Stimulated activated CD4-positive, alpha-beta T cell treated with anti-CD3 and anti-CD28 coated beads, Interleukin-12 subunit alpha, Interleukin-12 subunit beta, amount 100 ng/mL, for 24 hours (primary cell): ENCODE results near the gene DNAJB11.
"Not testable (repeated sequence)": the region's sequence is repeated elsewhere in the genome, so short reads cannot be mapped to it uniquely, and the experiment has no call there.

Source experiments
- DNase-seq, 2 experiments: peaks; one replicate each; pipeline ENCODE4 v3.0.0-alpha.2; 2020; ENCODE audit warnings: low read depth in 2 of 2

Gene DNAJB11

DNA sequence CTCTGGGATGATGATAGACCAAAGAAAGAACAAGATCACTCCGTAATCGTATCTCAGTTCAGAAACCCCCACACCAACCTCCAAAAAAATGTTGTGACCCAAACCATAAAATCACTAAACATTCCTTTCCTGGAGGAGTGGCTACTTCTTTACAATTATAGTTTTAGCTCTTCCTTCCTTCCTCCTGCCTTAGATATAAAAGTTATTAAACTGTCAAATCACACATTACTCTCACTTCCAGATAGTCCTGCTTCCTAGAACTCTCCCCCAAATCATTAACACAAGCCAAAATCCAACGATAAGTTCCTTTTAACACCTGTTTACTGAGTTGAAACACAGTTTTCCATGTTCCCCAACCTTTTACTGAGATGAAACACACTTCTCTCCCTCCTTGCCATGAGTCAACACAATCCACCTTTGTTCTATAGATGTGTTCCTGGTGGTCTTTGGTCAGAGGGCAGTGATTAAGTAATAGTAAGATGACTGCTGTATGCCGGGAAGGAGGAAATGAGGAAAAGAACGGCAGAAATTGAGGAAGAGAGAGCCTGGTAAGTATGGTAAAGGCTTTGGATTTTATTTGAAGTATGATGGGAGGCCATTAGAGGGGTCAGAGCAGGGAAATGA is 18.0 kb upstream of the DNAJB11 start:
- DNase-seq = no peak

DNA sequence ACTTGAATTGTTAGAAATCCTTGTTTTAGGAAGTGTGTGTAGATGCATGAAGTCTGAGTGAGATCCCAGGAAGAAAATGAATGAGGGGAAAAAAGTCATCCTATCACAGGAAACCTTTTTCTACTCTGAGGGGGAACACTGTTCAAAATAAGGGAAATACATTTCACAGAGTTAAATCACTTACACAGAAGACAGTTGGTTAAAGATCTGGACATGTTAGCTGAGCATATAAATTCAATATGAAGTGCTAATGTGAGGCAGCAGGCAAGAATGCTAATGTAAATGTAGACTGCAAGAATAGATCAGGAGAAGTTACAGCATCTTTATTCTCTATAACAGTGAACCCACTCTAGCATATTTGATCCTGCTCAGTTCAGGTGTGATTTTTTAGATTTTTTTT is 5.9 kb upstream of the DNAJB11 start:
- no peak for DNase-seq

DNA sequence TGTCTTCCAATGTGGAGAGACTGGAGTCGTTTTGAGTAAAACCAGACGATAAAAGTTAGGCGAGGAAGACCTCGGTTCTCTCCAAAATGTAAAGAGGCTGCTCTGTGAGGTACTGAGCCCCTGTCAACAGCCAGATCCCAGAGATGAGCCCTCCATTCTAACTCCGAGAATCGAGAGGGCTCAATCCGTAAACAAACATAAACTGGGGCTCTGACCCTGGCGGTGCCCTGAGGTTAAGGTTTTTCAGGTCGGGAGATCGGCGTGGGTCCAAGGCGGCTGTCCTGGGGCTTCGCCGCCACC is 3.8 kb upstream of the DNAJB11 start:
- no peak for DNase-seq

DNA sequence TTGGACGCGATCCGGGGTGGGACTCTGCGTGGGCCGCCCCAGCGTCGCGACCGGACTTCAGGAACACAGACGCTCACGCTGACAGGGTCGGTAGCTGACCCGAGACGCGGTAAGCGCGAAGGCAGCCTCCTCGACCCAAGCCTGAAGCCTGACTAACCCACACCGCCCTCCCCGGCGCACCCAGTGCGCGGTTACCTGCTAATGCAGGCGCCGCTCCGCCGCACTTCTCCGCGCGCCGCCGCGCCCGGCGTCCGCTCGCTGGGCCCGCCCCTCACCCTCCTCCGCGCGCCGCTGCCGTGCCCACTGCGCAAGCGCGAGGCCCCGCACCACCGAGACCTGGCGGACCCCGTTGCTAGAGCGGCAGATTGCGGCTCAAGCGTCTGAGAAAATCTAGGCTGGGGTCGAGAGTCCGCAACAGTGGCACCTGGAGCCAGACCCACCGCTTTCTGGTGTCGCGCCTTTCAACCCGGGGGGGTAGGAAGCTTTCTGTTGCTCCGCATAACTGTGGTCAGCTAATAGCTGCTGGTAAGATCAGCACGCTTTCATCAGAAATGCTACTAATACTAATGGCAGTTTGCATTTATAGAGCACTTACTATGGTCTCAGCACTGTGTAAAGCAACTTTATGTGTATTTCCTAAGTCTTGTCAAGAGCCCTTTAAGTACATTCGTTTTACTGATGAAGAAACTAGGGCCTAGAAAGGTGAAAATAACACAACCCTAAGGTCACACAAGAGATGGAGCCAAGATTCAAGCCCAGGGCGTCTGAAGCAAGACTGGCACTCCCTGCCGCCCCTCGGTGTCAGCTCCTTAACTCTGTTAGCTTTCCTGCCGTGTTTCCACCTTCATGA is 3.2 kb upstream of the DNAJB11 start, which contains the start of gene TBCCD1:
TSS of gene TBCCD1 (minus strand) at position 268 of the 850 bp plus-strand sequence. CDS start 3,010 bp downstream, outside the sequence.
- DNase-seq = peak; percentile 86 to 92

DNA sequence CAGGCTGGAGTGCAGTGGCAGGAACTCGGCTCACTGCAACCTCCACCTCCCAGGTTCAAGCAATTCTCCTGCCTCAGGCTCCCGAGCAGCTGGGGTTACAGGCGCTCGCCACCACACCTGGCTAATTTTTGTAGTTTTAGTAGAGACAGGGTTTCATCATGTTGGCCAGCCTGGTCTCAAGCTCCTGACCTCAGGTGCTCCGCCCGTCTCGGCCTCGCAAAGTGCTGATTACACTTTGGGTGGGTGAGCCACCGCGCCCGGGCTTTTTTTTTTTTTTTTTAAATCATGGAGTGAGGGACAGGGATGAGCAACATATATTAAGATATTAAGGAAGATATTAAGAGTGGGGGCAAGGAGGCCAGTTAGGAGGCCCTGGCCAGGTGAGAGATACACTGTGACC is 1.2 kb upstream of the DNAJB11 start:
- not testable (repeated sequence) for DNase-seq

DNA sequence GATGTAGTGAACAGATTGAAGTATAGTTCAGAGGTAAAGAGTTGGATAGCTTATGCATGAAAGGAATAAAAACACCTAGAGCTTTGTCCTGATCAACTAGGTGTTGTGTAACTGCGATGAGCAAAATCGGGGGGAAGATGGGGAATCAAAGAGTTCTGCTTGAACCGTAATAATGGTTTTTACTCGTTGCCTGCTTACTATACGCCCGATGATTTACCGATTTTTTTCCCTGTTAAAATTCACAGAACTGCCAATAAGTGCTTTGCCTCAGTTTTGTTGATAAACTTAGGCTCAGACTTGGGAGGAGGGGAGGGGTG is 783 bp upstream of the DNAJB11 start:
- DNase-seq = no peak

DNA sequence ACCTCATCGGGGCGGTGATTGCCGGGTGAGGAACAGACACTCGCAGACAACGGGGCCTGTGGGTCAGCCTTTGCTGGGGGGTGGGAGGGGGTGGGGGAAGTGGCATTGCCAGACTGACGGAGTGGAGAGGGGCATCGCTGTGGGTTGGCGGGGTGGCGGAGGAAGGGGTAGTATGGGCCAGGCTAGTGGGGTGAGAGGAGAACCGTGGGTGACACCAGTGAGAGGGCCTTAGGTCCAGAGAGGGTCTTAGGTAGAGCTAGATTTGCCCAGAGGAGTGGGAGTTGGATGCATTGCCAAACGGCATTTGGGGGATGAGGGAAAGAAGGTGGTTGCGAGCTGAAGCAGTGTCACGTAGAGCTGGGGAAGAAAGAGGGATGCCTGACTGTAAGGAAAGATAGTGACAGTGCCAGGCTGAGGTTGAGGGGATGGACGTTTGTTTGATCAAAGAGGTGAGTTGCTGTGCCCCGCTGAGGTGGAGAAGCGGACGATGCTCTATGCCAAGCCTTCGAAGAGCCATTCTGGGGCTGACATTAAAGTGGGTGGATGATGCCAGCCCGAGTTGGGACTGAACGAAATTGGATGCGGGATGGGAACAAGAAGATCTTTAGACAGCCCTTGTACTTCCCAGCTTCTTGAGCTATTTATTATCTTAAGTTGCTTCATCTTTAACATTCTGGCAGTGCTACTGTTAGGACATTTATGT is 572 bp downstream of the DNAJB11 start:
- no peak for DNase-seq

DNA sequence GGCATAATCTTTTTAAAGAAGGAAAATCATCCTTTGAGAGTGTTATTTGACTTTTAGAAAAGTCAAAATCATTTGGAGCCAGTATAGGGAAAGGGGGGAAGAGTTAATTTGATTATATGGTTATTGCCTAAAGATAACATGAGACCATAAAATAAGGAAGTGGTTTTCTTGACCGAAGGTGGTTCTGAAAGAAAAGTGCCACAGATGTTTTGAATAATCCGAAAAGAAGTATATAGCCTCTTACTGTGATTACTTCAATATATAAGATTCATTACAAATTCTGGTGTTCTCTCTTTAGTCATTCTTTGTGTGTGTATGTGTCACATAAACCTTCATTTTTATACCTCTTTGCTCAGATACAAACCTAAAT is 1.1 kb downstream of the DNAJB11 start:
- no peak for DNase-seq

DNA sequence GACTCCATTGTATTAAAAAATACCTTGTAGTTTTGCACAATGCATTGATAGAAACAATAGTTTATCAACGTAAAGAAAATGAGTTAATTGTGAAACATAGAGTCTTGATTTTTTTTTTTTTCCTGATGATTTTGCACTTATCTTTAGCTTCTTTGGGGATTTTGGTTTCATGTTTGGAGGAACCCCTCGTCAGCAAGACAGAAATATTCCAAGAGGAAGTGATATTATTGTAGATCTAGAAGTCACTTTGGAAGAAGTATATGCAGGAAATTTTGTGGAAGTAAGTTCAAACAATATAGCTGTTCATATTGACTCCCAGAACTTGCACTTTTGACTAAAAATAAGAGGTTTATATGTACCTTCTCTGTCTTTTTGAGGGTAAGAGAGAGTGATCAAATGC is 7.0 kb downstream of the DNAJB11 start:
- no peak for DNase-seq

DNA sequence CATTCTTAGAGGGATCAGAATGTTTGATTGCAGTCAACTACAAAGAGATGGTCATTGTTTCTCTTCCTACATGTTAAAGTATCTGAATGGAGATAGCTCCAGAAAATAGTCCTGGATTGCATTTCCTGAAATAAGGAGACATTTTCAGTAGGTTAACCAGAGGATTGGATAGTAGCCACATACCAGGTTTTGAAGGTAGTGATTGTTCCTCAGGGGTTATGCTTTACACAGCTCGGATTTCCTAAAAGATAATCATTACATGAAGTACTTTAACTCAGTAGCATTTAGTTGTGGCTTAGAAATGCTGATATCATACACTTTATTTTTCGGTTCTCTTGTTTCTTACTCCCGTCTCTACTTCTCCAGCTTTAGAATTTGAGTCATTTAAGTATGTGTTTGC is 10.3 kb downstream of the DNAJB11 start:
- DNase-seq = no peak

DNA sequence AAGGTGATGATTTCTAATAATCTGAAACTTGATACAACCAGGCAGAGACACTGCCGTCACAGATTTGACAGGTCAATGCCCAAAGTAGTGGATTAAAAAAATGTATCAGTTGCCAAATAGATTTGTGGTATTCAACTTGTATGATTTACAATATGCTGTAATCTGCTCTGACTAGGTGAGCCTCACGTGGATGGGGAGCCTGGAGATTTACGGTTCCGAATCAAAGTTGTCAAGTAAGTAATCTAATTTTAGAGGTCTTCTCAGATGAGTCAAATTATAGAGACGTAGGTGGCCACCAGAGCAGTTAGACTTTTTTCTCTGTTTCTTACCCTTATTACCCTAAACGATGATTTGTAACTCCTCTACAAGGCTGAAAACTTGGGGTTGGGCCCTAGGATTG is 12.0 kb downstream of the DNAJB11 start:
- no peak for DNase-seq

DNA sequence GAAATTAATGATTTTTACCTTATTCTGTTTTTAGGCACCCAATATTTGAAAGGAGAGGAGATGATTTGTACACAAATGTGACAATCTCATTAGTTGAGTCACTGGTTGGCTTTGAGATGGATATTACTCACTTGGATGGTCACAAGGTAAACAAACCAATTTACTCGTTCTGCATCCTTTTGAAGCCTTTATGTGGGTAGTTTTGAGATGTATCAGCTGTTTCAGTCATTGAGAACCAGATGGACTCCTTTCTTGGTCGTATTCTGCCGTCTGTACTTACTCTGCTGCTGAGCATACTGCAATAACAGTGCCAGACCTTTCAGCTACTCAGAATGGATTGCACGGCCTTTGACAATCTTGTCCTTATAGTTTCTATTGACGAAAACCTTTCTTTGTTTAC is 13.3 kb downstream of the DNAJB11 start:
- no peak for DNase-seq

DNA sequence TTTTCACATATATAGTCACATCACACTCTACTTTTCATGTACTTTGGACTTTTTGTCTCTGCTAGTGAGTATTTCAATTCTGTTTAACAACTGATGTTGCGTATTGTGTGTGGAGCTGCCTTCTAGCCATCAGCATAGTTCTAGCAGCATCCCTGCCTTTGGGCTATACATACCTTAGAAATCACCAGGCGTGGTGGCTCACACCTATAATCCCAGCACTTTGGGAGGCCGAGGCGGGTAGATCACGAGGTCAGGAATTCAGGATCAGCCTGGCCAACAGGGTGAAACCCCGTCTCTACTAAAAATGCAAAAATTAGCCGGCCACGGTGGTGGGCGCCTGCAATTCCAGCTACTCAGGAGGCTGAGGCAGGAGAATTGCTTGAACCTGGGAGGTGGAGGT is 15.7 kb downstream of the DNAJB11 start:
- DNase-seq = not testable (repeated sequence)

DNA sequence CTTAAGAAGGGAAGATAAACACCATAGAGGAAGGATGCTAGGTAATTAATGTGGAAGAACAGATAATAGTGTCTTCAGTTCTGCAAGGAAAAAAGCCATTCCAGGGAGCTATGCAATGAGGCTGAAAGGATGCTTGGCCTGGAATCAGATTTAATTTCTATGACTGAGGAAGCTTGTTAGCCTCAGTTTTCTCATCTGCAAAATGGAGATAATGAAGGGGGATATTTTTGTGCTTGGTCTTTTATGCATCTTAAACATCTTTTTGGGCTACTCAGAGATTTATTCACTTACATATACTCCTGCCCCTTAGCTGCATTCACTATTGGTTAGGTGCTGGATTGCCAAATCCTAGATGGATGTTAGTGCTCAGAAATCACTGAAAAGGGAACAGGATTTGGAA is 16.7 kb downstream of the DNAJB11 start:
- DNase-seq = no peak

DNA sequence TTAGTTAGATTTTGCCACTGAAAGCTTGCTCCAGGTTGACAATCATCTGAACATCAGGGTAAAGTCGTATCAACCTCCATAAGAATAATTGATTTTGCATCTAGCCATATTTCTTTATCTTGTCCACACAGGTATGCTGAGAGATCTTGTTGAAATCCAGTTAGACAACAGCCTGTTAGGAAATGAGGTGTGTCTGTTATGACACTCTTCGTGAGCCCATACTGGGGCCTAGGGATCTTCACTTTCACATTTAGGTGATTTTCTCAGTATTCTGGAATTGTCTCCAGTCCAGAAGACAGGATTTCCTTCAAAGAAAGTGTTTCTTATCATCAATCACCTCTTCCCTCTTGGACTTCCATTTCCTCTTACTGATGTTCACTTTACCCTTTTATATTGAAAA is 18.1 kb downstream of the DNAJB11 start:
- DNase-seq = no peak

DNA sequence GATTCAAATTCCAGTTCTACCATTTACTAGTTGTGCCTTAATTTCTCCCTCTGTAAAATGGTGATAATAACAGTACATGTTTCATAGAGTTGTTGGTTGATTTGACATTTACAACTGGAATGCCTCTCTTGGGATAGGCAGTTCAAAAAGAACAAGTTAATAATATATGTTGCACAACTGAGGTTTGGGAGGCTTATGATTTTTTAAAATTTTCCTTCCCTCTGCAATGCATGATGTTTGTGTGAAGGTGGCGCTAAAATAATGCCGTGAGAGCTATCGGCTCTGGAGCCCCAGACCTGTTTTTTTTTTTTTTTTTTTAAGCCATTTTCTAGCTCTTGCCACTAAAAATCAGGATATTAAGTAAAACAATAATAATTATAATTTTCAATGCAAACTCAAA is 18.6 kb downstream of the DNAJB11 start:
- DNase-seq = no peak

DNA sequence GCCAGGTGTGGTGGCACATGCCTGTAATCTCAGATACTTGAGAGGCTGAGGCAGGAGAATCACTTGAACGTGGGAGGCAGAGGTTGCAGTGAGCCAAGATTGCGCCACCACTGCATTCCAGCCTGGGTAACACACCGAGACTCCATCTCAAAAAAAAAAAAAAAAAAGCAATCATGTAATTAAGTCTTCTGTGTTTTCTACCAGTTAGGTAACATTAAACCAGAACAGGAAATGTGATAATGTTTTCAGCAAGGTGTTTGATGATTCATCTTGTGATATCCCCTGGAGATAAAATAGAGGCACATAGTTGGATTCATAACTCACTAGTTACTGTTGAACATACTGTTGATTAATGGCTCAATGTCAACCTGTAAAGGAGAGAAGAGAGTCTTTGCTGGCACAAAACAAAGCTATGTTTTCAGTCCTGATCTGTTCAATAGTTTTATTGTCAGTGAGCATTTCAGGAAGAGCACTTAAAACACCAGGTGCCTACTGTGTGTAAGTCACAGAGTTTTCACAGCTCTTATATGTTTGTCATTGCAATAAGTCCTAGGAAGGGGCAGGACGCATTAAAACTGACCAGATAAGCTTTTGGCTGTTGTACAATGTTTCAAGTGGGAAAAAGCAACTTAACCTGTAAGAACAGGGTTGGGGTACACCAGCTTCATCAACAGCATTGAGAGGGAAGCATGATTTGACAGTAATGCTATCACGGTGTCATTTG is 19.5 kb downstream of the DNAJB11 start:
- no peak for DNase-seq

DNA sequence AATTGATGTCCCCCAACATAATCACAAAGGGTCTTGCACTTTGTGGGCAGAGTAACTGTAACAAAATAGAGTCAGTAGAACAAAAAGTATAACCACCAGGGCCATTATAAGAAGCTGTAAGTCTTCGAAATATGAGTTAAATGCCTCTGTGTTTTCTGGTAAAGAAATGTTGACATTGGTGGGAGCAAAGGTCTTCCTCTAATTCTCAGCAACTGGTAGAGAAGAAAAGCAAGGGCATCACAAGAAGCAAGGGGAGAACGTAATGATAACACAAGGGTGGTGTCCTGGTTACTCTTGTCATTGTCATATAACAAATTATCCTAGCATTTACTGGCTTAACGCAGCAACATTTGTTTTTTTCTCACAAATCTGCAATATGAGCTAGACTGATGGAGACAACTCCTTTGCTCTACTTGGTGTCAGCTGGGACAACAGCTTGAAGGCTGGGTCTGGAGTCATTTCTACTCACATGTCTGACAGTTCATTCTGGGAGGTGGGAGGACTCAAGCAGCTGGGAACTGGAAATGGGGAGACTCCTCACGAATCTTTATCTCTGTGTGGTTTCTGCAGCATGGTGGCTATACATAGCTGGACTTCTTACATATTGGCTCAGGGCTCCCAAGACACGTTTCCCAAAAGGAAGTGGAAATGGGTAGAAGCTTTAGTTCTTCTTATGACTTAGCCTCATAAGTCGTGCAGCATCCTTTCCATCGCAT is 20.2 kb downstream of the DNAJB11 start:
- DNase-seq = no peak

DNA sequence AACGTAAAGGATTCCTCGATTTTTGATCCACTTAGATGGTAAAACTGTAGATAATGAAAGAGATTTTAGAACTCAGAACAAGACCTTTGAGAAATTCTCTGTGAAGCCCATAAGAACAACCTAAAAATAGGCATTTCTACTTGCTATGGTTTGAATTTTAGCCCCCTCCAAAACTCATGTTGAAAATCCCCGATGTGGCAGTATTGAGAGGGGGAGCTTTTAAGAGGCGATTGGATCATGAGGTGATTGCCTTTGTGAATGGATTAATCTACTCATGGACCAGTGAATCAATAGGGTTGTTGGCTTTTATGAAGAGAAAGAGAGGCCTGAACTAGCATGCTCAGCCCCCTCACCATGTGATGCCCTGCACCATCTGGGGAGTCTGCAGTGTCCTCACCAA is 22.2 kb downstream of the DNAJB11 start:
- no peak for DNase-seq

DNA sequence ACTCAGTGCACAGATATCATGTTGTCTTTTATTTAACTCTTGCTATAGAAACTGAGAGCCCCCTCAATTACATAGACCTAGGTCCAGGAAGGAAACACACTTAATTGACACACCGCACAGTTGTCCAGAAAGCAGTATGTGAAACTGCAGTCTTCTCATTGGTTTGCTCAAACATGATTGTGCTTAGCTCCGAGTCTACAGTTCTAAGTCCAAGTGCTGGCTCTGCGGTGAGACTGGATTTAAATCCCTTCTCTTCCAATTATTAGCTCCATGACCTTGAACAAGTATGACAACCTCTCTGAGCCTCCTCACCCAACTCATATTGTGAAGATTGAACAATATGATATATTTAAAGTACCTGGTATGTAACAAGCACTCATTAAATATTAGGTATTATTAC is 23.3 kb downstream of the DNAJB11 start:
- no peak for DNase-seq

DNA sequence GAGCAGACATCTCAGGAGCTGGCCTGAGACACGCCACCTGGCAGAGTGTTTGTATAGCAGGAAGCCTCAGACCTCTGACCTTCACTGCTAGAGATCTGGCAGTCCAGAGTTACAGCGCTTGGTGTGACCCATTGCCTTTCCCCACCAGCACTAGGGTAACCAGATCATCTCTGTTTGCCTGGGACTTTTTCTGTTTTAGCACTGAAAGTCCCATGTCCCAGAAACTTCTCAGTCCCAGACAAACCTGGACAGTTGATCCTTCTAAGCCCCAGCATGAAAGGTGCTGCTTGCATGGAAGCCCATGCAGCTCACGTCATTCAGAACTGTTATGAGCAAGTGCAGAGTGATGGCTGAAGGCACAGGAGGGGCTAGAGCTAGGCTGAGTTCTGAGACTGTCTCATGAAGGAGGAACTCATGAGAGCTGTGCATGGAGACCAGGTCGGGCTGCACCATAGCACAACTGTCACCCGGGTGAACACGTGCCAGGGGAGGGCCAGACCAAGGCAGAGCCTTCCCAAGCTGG is 24.1 kb downstream of the DNAJB11 start:
- no peak for DNase-seq
